ENCODE data around the gene C1QTNF7. TPM values are rescaled to one million over a fixed set of nuclear protein-coding genes. Genes with fewer than 3 reads are reported as not detected.
A peak's percentile ranks its signal among the peaks of the same experiment; 100 is the strongest.

C1QTNF7 gene
- total and polyA plus RNA-seq, 7 donors, result 0.46 to 36.8 (median 11.0) TPM

DNA sequence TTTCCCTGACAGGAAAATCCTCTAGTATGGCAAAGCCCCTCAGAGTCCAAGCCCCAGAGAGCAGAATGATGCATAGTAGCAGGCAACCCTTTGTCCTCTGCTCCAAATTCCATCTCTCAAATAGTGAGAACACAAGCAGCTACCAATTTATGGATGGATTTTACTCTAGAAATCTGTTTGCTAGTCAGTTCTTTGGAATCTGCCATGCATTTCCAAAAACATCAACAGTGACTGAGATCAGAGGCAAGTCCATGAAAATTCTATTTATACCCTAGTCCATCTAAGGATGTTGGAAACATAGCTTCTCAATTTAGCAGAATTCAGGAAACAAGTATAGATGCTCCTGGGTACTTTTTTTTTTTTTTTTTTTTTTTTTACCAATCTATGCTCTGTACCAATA lies 31.9 kb downstream of the C1QTNF7 start:
- no peak overlapping the region for H3K4me3 ChIP-seq
- H3K27ac ChIP-seq, result peak overlapping the region in 1 of 4 donors; percentile 11
- peaks cover 0 to 18% (median 8%) of the 10 kb centered on the region in 4 donors for H3K4me1 ChIP-seq
- TF ChIP-seq, protein P1, sequence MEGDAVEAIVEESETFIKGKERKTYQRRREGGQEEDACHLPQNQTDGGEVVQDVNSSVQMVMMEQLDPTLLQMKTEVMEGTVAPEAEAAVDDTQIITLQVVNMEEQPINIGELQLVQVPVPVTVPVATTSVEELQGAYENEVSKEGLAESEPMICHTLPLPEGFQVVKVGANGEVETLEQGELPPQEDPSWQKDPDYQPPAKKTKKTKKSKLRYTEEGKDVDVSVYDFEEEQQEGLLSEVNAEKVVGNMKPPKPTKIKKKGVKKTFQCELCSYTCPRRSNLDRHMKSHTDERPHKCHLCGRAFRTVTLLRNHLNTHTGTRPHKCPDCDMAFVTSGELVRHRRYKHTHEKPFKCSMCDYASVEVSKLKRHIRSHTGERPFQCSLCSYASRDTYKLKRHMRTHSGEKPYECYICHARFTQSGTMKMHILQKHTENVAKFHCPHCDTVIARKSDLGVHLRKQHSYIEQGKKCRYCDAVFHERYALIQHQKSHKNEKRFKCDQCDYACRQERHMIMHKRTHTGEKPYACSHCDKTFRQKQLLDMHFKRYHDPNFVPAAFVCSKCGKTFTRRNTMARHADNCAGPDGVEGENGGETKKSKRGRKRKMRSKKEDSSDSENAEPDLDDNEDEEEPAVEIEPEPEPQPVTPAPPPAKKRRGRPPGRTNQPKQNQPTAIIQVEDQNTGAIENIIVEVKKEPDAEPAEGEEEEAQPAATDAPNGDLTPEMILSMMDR (IDR thresholded peaks at IDR 0.05), result no peak
- no peak for TF ChIP-seq POLR2AphosphoS5 (IDR thresholded peaks at IDR 0.05)
- no peak for TF ChIP-seq EP300 (IDR thresholded peaks at IDR 0.05)
- TF ChIP-seq POLR2A (IDR thresholded peaks at IDR 0.05), result no peak
- no peaks in the 10 kb centered on the region for H3K9me3 ChIP-seq
- intact Hi-C loops (cut with DNase I), result loop anchor here (10.0 kb wide), 2 partner anchors 455 to 1805 kb away; partner anchors contain the start of gene CPEB2
- DNase-seq, result no peak
- H3K27me3 ChIP-seq, result no peaks in the 10 kb centered on the region
- no peaks in the 10 kb centered on the region for H3K36me3 ChIP-seq

- no peak overlapping the region for H3K4me3 ChIP-seq
- intact Hi-C loops (cut with DNase I), result no loop called here
- WGBS, 2 donors, result 80 to 85% methylated on average over 1 of the region's 1 CpG
Measured at GRCh38 chr4:15466596-15466995, 38.8 kb downstream of the C1QTNF7 start.

DNA sequence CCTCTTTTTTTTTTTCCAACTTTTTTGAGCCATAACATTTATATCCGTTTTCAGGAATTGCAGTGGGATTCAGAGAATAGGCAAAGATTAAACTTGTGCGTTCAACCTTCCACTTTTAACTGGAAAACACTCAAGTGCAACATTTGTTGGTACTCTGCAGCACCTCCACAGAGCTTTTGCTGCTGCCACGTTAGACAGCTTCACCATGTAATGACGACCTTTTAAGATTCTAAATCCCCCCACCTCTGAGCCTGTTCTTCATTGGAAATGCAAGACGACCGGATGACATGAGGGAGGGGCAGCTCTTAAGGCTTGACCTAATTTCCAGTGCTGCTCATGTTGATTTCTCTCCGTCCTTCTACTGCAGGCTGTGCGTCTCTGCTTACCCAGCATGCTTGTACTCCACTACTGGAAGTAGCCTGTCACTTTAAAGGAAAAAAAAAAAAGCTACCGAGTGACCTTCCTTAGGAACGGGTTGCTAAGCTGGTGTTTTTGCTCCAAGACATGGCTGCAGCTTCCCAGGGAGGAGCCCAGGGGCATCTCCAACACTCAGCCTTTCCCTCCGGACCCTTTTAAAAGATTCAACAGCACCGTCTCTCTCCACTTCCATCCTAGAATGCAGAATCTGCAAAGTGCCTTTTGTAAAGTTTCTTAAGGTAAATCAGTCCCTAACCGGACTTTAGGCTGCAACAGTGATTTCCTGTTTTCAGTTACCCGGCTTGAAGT lies 41.7 kb downstream of the C1QTNF7 start, which contains the start of gene CC2D2A:
TSS of gene CC2D2A (plus strand) at position 481 of the 726 bp plus-strand sequence. CDS start 6,051 bp downstream, outside the sequence.
- no peaks in the 10 kb centered on the region for H3K27me3 ChIP-seq
- intact Hi-C loops (cut with DNase I), result loop anchor here (10.0 kb wide), 1 partner anchor 415 kb away; no protein-coding TSS in a partner anchor
- H3K27ac ChIP-seq, result peak within 1 kb of the TSS; percentile 64 to 76 (median 70)
- no peaks in the 10 kb centered on the region for H3K9me3 ChIP-seq
- DNase-seq, result no peak
- 4 to 13% methylated on average over 14 of the region's 14 CpGs for WGBS, 2 donors
- H3K36me3 ChIP-seq, result no peaks in the 10 kb centered on the region
- peak within 1 kb of the TSS; percentile 45 to 62 (median 56) for H3K4me3 ChIP-seq
- H3K4me1 ChIP-seq, result peaks cover 0 to 43% (median 36%) of the 10 kb centered on the region in 4 donors
- TF ChIP-seq POLR2AphosphoS5 (IDR thresholded peaks at IDR 0.05), result peak in 3 of 4 donors; percentile 31 to 71 (median 51)
- TF ChIP-seq, protein P1 (IDR thresholded peaks at IDR 0.05), result no peak

More at GRCh38 chr4:15466596-15466995, 38.8 kb downstream of the C1QTNF7 start:
- Histone ChIP-seq H3K36me3 (no peaks in the 10 kb centered on the region), H3K4me1 (peaks cover 0 to 17% (median 13%) of the 10 kb centered on the region in 4 donors), H3K27ac (no peak overlapping the region), H3K9me3 (no peaks in the 10 kb centered on the region), H3K27me3 (no peaks in the 10 kb centered on the region)
- no peak for DNase-seq
- TF ChIP-seq EP300 (IDR thresholded peaks at IDR 0.05), result no peak
- TF ChIP-seq, protein P1 (IDR thresholded peaks at IDR 0.05), result no peak
- TF ChIP-seq POLR2AphosphoS5 (IDR thresholded peaks at IDR 0.05), result no peak
- TF ChIP-seq POLR2A (IDR thresholded peaks at IDR 0.05), result no peak

- Histone ChIP-seq H3K27me3 (no peaks in the 10 kb centered on the region), H3K36me3 (no peaks in the 10 kb centered on the region), H3K4me1 (peaks cover 0 to 43% (median 36%) of the 10 kb centered on the region in 4 donors), H3K9me3 (no peaks in the 10 kb centered on the region), H3K4me3 (peak overlapping the region; percentile 45 to 62 (median 56)), H3K27ac (peak overlapping the region; percentile 64 to 76 (median 70))
- no peak for DNase-seq
- no peak for TF ChIP-seq POLR2AphosphoS5 (IDR thresholded peaks at IDR 0.05)
- TF ChIP-seq EP300 (IDR thresholded peaks at IDR 0.05), result no peak
- no peak for TF ChIP-seq POLR2A (IDR thresholded peaks at IDR 0.05)
- TF ChIP-seq, protein P1 (IDR thresholded peaks at IDR 0.05), result no peak
- 3 to 6% methylated on average over 3 of the region's 3 CpGs for WGBS, 2 donors
- intact Hi-C loops (cut with DNase I), result loop anchor here (10.0 kb wide), 1 partner anchor 415 kb away; no protein-coding TSS in a partner anchor
Measured at GRCh38 chr4:15470128-15470475, 42.3 kb downstream of the C1QTNF7 start.

All from sigmoid colon (tissue), 7 donors.